ENCODE measurements around the gene TMA7B.
A peak's percentile ranks its signal among the peaks of the same experiment; 100 is the strongest.

Gene TMA7B

DNA sequence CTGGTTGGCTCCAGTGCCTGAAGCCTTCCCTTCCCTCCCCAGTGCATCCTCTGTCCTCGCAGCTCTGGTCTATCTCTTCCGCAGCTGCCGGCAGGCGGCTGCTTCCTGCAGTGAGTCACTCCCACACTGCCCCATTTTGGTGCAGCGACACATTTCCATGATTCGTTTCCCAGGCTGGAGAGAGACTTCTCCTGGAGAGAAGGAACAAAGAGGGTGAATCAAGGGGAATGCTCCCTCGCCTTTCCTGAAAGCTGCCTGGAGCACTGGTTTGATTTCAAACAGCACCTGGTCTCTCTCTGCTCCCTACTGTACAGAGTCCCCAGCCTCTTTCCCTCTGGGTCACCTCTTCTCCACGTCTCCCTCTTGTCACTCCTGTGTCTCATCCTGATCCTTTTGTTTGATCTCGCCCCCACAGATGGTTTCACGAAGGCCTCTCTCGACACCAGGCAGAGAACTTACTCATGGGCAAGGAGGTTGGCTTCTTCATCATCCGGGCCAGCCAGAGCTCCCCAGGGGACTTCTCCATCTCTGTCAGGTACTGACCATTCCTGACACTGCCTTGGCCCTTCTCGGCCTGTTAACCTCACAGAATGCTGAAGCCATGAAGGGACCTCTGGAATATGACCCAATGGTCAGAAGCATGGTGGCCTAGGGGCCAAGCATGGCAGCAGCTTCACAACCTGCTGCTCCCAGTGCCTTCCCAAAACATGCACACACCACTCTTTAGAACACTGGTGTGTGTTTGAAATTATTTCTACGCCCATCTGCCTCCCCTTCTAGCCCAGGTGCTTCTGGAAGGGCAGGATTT, at the start of gene TMA7B:
TSS of gene TMA7B (plus strand) at position 758 of the 808 bp plus-strand sequence. CDS start 3,978 bp downstream, outside the sequence.
- peak; percentile 53 for DNase-seq

DNA sequence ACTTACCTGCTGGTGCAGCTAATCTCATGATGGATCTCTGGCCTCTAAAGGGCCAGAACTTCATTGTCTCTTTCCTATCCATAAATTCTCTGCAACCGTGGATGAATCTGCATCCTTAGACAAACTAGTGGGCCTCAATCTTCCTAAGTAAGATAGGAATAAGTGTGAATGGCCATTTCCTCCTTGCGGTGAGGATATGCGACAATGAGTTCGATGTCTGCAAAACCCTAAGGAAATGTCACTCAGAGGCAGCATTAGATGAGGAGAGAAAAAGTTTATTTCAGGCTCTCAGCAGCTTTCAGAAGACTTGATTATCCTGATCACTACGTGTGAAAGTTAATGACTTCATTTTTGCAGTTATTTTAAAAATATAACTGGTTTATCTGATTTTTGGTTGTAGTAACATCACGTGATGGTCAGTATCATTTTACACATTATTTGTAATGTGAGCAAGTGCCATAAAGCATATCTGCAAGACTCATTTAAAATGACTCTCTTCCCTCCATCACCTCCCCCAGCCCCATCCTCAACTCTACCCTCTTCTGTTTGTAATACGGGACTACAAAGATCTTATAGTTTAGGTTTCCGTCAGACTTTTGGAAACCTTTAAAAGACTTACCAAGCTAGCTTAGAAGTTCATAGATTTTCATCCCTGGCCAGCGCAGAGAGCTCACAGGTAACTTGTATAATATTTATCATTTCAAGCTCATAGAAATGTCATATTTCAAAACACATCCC, 49.2 kb upstream of the TMA7B start:
- DNase-seq: no peak

DNA sequence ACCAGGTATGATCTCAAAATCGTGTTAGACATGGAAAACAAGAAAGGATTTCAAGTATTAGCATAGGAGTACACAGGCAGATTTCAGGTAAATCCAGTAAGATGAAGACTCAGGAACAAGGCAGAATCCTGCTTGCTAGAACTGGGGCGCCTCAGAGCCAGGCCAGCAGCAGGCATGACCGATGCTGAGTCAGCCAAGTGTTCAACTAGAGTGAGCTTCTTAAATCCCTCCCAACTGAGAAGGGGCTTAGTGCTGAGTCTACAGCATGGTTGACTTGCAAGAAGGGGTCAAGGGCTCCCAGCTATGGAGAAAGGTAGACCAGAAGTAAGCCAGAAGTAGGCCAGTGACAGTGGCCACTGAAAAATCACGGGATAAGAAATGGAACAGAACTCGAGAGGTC, 46.9 kb upstream of the TMA7B start:
- DNase-seq: no peak

GRCh38 chr22:39913886-39914285, 46.3 kb upstream of the TMA7B start:
- no peak for DNase-seq

GRCh38 chr22:39914584-39914983, 45.6 kb upstream of the TMA7B start:
- DNase-seq: no peak

- no peak for DNase-seq
Observed at GRCh38 chr22:39915295-39915726, 44.9 kb upstream of the TMA7B start.

GRCh38 chr22:39916496-39916895, 43.7 kb upstream of the TMA7B start:
- no peak for DNase-seq

DNA sequence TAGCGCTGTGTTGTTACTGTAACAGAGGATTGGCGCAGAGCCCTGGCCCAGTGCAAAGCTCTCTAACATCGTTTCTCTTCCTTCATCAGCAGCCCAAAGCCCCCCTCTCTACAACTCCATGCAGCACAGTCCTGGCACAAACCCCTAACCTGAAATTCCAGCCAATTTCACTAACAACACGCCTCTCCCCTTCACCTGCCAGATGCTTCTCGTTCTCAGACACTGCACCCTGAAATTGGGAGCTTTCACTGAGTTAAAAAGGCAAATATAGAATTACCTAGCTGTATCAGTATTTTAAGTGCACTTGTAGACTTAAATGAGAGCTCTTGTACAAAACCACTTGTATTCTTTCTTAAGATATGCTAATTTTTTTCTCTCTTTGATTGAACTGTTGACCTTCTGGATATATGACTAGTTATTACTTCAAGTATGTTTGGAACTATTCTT, 43.0 kb upstream of the TMA7B start:
- DNase-seq: peak; percentile 35

DNA sequence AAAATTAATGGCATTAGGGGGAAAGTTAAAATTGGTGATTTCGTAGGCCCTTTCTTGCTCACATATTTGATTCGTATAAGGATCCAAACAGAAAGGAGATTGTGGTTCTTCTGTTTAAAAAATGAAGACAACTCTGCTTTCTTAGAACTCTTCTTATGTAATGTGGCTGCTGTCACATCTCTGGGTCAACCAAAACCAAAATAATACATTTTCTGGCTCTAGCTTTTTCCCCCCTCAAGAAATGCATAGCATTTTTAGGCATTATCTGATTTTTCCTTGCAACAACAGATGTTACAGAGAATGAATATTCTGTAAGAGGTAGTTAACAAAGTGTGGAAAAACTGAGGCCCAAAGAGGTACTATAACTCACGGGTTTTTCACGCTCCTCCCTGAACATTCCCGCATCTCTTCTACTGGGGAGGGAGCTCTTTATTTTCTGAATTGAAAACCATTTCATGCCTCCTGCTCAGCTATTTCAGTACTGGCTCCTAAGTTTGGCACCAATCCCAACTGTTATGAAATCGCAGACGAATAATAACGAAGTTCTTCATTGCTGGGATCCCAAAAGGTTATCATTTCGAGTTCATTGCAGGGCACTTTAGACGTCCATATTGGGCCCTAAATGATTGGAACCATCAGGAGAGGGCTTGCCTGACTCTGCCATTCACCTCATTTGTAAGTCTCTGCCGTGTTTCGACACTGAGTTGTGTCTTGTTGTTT, 42.3 kb upstream of the TMA7B start:
- DNase-seq: no peak

GRCh38 chr22:39920134-39920743, 40.0 kb upstream of the TMA7B start:
- DNase-seq: no peak

- no peak for DNase-seq
Observed at GRCh38 chr22:39923696-39924095, 36.5 kb upstream of the TMA7B start.

DNA sequence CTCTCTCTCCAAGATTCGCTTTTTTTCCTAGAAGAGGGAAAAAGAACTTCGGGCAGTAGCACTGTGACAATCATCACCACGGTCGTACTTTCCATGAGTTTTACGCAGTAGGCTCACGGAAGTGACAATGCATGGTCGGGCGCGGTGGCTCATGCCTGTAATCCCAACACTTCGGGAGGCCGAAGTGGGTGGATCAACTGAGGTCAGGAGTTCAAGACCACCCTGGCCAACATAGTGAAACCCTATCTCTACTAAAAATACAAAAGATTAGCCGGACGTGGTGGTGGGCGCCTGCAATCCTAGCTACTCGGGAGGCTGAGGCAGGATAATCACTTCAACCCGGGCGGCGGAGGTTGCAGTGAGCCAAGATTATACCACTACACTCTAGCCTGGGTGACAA, 35.9 kb upstream of the TMA7B start:
- DNase-seq: no peak

DNA sequence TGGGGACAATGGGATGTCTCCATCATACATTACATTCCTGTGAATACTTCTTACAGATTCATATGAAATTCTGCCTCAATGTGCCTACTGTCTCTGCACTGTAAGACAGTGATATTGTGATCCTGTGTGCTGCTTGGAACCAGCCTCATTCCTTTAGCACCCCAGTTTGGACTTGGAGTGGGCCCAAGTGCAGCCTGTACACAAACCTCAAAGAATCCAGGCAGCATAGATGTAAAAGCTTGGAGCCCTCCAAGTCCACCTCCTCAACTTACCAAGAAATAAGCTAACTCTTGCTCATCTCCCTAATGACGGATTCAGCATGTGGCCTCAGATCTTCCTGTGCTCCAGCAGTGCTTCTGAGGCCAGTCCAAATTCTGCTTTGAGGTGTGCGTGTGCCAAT, 34.9 kb upstream of the TMA7B start:
- no peak for DNase-seq

- no peak for DNase-seq
Observed at GRCh38 chr22:39925909-39926679, 34.1 kb upstream of the TMA7B start.

GRCh38 chr22:39926753-39927152, 33.4 kb upstream of the TMA7B start:
- no peak for DNase-seq

- no peak for DNase-seq
Observed at GRCh38 chr22:39927544-39927943, 32.7 kb upstream of the TMA7B start.

DNA sequence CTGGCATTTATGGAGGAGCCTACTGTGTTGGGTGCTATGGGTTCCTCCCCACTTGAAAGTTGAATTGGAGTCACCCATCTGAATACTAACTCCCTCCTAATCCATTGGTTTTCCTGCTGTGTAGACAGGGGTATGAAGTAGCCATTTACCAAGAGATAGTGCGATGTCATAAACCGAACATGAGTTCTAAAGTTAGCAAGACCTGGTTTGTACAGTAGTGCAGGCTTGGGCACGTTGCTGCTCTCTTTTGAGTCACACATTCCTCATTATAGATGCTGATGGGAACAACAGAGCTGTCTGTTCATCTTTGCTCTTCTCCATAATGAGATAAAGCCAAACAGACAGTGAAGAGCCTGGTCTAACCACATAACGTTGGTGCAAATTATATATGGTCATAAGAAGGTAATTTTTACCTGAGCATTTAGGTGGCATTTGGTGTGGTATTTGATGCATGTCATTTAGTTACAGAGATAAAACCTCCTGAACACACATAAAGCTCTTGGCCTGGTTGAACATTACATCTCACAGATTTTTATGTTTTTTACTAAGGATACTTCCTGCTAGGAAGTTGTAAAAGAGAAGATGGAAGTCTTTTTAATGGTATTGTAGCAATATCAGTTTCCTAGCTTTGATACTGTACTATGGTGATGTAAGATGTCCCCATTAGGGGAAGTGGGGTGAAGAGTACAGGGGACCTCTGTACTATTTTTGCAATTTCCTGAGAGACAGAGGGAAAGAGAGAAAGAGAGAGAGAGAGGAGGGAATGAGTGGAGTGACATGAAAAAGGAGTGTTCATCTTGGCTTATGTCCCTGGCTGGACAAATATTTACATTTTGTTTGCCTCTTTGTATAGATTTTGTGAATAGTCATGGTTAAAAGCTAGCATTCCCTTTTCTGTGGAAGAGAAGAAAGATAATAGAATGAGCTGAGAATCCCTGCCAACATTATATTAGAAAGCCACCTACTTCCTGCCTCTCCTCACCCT, 31.4 kb upstream of the TMA7B start:
- no peak for DNase-seq

- no peak for DNase-seq
Observed at GRCh38 chr22:39931251-39931650, 28.9 kb upstream of the TMA7B start.

DNA sequence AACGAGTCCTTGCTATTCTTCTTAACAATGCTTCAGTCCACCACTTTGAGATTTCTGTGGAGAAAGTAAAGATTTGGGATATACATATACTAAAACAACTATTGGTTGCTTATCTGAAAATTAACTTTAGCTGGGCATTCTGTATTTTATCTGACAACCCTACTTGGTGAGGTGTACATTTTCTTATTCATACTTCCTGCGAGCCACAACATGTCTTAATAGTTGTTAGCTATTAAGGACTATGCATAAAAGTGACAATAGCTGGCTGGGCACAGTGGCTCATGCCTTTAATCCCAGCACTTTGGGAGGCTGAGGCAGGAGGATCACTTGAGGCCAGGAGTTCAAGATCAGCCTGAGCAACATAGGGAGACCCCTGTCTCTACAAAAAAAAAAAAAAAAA, 28.0 kb upstream of the TMA7B start:
- DNase-seq: no peak

GRCh38 chr22:39932918-39933649, 27.1 kb upstream of the TMA7B start:
- DNase-seq: no peak

Data from right hindlimb (tissue), 1 donor.